AG04449 (cell line): Measurements from ENCODE around the gene SNCAIP.

ENCODE experiments used
- CTCF ChIA-PET: fragments of 350-600 bp; formaldehyde crosslinking; extraction: SDS; loops from one replicate; lab custom pipeline; 2021; ENCODE audit warnings: antibody characterized with exemption; lab: Yijun Ruan, JAX
- POLR2A ChIA-PET: fragments of 400-600, 350-600 bp; formaldehyde crosslinking; extraction: SDS; loops from one replicate; lab custom pipeline; 2020; ENCODE audit warnings: antibody characterized with exemption, inconsistent platforms; lab: Yijun Ruan, JAX
- DNase-seq: peaks from one replicate; pipeline ENCODE4 v3.0.0-alpha.2; 2010; ENCODE audit warnings: low read depth, low spot score
- H3K4me3 ChIP-seq: 2 replicates; pipeline ENCODE4 v1.5.1; 2011; ENCODE audit warnings: low read depth, mild to moderate bottlenecking, control low read depth, low read length
- TF ChIP-seq, protein P1 (sequence below): IDR thresholded peaks from one replicate; pipeline ENCODE4 v1.5.1; 2011; ENCODE audit warnings: mild to moderate bottlenecking, moderate library complexity, low read length, control low read depth, inconsistent platforms; ENCODE audit not compliant: insufficient read depth; ENCODE audit errors: missing control alignments

Gene SNCAIP

DNA sequence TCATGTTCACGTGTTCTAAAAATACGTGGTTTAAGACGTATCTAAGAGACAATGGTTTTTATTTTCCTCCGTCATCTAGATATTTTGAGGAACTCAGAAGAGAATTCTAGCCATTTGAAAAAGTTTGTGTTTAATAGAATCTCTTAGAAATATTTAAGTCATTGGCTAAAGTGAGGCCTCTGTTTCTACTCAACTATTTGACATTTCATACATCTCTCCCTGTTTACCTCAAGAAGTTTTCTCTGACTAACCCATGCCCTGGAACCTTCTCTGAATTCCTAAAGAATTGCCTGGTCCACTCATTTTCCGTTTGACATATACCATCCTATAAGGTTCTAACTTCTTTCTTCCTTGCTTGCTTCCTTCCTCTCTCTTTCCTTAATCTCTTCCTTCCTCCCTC lies 178.7 kb downstream of the SNCAIP start:
- CTCF ChIA-PET, result no interaction called here
- TF ChIP-seq, protein P1, sequence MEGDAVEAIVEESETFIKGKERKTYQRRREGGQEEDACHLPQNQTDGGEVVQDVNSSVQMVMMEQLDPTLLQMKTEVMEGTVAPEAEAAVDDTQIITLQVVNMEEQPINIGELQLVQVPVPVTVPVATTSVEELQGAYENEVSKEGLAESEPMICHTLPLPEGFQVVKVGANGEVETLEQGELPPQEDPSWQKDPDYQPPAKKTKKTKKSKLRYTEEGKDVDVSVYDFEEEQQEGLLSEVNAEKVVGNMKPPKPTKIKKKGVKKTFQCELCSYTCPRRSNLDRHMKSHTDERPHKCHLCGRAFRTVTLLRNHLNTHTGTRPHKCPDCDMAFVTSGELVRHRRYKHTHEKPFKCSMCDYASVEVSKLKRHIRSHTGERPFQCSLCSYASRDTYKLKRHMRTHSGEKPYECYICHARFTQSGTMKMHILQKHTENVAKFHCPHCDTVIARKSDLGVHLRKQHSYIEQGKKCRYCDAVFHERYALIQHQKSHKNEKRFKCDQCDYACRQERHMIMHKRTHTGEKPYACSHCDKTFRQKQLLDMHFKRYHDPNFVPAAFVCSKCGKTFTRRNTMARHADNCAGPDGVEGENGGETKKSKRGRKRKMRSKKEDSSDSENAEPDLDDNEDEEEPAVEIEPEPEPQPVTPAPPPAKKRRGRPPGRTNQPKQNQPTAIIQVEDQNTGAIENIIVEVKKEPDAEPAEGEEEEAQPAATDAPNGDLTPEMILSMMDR, result no peak
- no peak for DNase-seq
- H3K4me3 ChIP-seq, result no peak overlapping the region
- POLR2A ChIA-PET, result no interaction called here

DNA sequence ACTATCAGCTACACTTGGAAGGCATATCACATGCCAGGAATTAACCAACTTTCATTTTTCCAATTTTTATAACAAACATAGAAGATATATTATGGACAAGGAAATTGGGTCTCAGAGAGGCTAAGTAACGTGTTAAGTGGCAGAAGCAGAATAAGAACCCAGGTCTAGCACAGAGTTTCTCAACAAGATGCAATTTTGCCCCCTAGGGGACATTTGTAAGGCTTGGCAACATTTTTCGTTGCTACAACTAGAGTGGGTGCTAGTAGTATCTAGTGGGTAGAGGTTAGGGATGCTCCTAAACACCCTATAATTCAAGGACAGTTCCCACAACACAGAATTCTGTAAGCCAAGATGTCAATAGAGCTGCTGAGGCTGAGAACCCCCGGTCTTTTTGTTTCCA lies 180.6 kb downstream of the SNCAIP start:
- H3K4me3 ChIP-seq, result no peak overlapping the region
- ChIA-PET POLR2A (no interaction called here), CTCF (interaction anchor here (0.8 to 4.3 kb wide), 5 partner anchors 12 to 527 kb away, joined by 3 to 18 read pairs (median 4); no protein-coding TSS in a partner anchor)
- no peak for DNase-seq
- TF ChIP-seq, protein P1, result no peak

- CTCF ChIA-PET, result interaction anchor here (0.8 to 4.3 kb wide), 4 partner anchors 11 to 527 kb away, joined by 3 to 18 read pairs (median 4); no protein-coding TSS in a partner anchor
- no peak for DNase-seq
- no peak overlapping the region for H3K4me3 ChIP-seq
- TF ChIP-seq, protein P1, result no peak
- POLR2A ChIA-PET, result no interaction called here
These were observed 181.3 kb downstream of the SNCAIP start for GRCh38 chr5:122493091-122494021.

- POLR2A ChIA-PET, result no interaction called here
- DNase-seq, result no peak
- CTCF ChIA-PET, result interaction anchor here (1.1 to 4.3 kb wide), 2 partner anchors 298 to 300 kb away, joined by 5 to 18 read pairs; no protein-coding TSS in a partner anchor
- TF ChIP-seq, protein P1, result no peak
- H3K4me3 ChIP-seq, result no peak overlapping the region
These were observed 182.1 kb downstream of the SNCAIP start for GRCh38 chr5:122494109-122494508.

GRCh38 chr5:122498163-122498562 lies 186.1 kb downstream of the SNCAIP start:
- ChIA-PET CTCF (interaction anchor here (0.8 to 3.0 kb wide), 3 partner anchors 48 to 303 kb away, joined by 3 to 10 read pairs (median 4); no protein-coding TSS in a partner anchor), POLR2A (no interaction called here)
- TF ChIP-seq, protein P1, result peak; percentile 43
- H3K4me3 ChIP-seq, result no peak overlapping the region
- DNase-seq, result no peak

DNA sequence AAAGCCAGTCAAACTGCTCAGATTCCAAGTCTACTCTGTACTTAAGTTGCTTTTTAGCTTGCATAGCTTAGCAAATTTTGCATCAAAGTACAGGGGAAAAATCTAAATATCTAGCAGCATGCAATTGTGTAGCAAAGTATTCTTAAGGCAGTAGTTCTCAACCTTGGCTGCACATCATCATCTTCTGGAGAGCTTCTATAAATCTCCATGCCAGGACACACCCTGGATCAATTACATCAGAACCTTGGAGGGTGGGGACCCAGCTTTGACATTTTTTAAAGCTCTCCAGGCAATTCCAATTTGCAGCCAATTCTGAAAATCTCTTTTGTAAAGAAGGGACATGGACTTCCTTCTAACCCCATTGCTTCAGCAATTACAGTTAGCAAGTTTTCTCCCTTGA lies 187.5 kb downstream of the SNCAIP start:
- no peak for DNase-seq
- ChIA-PET CTCF (interaction anchor here (1.3 to 2.4 kb wide), 7 partner anchors 37 to 1112 kb away, joined by 3 to 14 read pairs (median 5); no protein-coding TSS in a partner anchor), POLR2A (no interaction called here)
- no peak overlapping the region for H3K4me3 ChIP-seq
- TF ChIP-seq, protein P1, result no peak
